ENCODE results near the gene CEP350. TPM values are rescaled to one million over a fixed set of nuclear protein-coding genes. Genes with fewer than 3 reads are reported as not detected.
"Not testable (repeated sequence)": the region's sequence is repeated elsewhere in the genome, so short reads cannot be mapped to it uniquely, and the experiment has no call there.

The CEP350 gene
- total RNA-seq, 2 experiments from 2014 or later = 37.0 to 41.6 TPM

GRCh38 chr1:179976970-179977651, 22.5 kb downstream of the CEP350 start:
- ChIA-PET CTCF (interaction anchor here (0.9 to 1.0 kb wide), 2 partner anchors 22 to 26 kb away, joined by 3 read pairs; partner anchors contain the start of gene CEP350), POLR2A (no interaction called here)

- ChIA-PET CTCF (interaction anchor here (0.9 kb wide), 1 partner anchor 25 kb away, joined by 3 read pairs; no protein-coding TSS in a partner anchor), POLR2A (no interaction called here)
These were observed 23.8 kb downstream of the CEP350 start for GRCh38 chr1:179978199-179979079.

GRCh38 chr1:179984101-179984500, 29.5 kb downstream of the CEP350 start:
- ChIA-PET POLR2A (no interaction called here), CTCF (no interaction called here)

- POLR2A ChIA-PET = no interaction called here
These were observed 30.3 kb downstream of the CEP350 start for GRCh38 chr1:179984942-179985341.

GRCh38 chr1:179990847-179991246, 36.2 kb downstream of the CEP350 start:
- POLR2A ChIA-PET = no interaction called here

More at GRCh38 chr1:179984942-179985341, 30.3 kb downstream of the CEP350 start:
- CTCF ChIA-PET = no interaction called here

DNA sequence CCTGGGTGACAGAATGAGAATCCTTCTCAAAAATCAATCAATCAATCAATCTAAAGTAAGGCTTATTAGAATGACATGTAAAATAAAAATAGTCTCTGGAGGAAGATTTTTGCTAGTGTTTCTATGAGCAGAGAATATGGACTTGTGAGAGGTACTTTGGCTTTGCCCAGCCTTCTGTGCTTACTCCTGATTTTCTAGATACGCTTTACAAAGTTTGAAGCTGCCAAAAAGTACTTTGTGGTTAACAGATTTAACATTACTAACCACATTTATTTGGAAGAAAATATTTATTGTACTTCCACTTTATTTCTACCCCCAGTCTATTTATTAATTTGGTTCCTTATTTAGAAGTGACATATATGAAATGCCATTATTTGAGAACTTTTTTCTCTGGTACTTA, 41.0 kb downstream of the CEP350 start:
- POLR2A ChIA-PET = no interaction called here
- CTCF ChIA-PET = no interaction called here

More at GRCh38 chr1:179990847-179991246, 36.2 kb downstream of the CEP350 start:
- CTCF ChIA-PET = no interaction called here

GRCh38 chr1:179996099-179996498, 41.5 kb downstream of the CEP350 start:
- CTCF ChIA-PET = no interaction called here
- POLR2A ChIA-PET = no interaction called here

- CTCF ChIA-PET = no interaction called here
- POLR2A ChIA-PET = no interaction called here
These were observed 46.0 kb downstream of the CEP350 start for GRCh38 chr1:180000575-180000974.

DNA sequence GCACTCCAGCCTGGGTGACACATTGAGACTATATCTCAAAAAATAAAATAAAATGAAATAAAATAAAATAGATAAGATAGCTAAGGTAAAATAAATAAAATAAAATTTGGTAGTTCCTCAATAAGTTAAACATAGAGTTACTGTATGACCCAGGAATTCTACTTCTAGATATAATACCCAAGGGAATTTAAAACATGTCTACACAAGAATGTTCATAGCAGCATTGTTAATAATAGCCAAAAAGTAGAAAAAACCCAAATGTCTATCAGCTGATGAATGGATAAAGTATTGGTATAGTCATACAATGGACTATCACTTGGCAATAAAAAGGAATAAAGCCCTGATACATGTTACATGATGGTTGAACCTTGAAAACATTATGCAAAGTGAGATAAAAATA, 47.8 kb downstream of the CEP350 start:
- CTCF ChIA-PET = no interaction called here

DNA sequence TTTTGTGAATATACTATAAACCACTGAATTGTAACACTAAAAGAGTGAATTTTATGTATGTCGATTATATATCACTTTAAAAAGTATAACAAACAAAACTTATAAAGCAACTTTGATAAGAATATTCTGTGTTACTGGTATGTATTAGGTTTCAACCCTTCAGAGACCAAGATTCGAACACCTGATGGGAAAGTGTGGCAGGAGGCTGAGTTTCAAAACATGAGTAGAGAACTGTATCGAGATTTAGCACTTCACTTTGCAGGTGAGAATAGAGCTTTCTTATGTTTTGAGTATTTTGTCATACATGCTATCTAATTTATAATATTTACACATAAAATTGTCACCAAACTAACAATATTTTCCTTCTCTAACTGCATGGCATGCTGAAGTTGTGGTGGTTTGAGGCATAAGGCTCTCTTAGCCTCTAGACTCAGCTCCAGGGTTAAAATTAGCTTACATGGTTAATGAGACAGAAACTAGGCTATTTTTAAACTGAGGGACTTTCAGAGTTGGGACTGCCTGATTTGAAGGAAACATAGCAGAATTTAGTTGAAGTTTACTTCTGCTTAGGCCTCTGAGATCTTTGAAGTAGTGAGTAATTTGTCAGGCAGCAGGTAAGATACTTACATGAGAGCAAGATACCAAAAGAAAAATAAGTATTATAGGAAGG, 48.6 kb downstream of the CEP350 start:
- ChIA-PET POLR2A (no interaction called here), CTCF (interaction anchor here (1.0 kb wide), 1 partner anchor 25 kb away, joined by 3 read pairs; no protein-coding TSS in a partner anchor)

More for the DNA sequence above, 47.8 kb downstream of the CEP350 start:
- POLR2A ChIA-PET = no interaction called here

DNA sequence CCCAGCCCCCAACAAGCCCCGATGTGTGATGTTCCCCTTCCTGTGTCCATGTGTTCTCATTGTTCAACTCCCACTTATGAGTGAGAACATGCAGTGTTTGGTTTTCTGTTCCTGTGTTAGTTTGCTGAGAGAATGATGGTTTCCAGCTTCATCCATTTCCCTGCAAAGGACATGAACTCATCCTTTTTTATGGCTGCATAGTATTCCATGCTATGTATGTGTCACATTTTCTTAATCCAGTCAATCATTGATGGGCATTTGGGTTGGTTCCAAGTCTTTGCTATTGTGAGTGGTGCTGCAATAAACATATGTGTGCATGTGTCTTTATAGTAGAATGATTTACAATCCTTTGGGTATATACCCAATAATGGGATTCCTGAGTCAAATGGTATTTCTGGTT, 52.2 kb downstream of the CEP350 start:
- CTCF ChIA-PET, POLR2A ChIA-PET: not testable (repeated sequence)

- ChIA-PET POLR2A (no interaction called here), CTCF (no interaction called here)
These were observed 65.4 kb downstream of the CEP350 start for GRCh38 chr1:180020017-180020416.

DNA sequence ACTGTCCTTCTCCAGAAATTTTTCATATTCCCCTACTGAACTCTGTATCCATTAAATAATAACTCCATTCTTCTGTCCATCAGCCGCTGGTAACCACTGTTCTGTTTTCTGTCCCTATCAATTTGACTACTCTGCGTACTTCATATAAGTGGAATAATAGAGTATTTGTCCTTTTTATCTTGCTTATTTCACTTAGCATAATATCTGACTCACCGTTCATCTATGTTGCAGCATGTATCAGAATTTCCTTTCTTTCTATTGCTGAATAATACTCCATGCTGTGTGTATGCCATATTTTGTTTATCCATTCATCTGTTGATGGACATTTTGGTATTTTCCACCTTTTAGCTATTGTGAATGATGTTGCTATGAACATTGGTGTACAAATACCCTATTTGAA, 71.9 kb downstream of the CEP350 start:
- ChIA-PET POLR2A (no interaction called here), CTCF (no interaction called here)

GRCh38 chr1:180027949-180028445, 73.4 kb downstream of the CEP350 start:
- POLR2A ChIA-PET = no interaction called here
- CTCF ChIA-PET = no interaction called here

GRCh38 chr1:180028864-180029263, 74.3 kb downstream of the CEP350 start:
- POLR2A ChIA-PET = no interaction called here
- CTCF ChIA-PET = no interaction called here

- CTCF ChIA-PET = no interaction called here
- POLR2A ChIA-PET = no interaction called here
These were observed 75.0 kb downstream of the CEP350 start for GRCh38 chr1:180029524-180030135.

DNA sequence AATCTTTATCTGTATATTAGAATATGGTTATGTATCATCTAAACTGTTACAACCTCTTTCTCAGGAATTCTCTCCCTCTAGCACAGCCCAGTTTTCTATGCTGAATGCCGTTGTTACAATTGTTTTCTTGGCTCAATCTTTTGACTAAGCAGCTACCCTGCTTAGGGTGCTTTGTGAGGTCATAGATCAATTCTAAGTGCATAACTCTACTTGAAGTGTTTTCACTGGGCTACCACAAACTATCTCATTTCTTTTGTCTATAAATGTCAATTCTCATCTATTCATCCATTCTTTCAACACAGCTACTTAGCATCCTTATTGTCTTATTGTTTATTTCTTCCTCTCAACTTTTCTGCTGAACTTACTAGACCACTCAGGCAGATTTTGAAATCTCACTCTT, 77.1 kb downstream of the CEP350 start:
- ChIA-PET POLR2A (no interaction called here), CTCF (no interaction called here)

GRCh38 chr1:180033390-180033789, 78.8 kb downstream of the CEP350 start:
- ChIA-PET CTCF (no interaction called here), POLR2A (no interaction called here)

DNA sequence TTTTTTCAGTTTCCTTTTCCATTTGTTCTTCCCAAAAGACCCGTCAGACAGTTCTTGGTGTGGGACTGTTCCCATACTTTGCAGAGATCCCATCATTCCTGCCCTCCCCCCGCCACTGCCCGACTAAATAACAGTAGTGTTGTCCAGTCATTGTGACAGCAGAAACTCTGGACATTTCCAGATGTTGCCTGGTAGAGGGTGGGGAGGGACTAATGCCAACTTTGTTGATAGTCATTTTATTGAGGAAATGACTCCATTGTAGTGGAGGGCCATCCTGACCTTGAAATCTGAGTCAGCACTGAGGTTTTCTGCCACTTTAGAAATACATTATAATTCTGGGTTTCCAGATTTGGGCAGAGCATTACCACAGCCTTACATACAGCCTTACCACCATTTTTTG, 85.4 kb downstream of the CEP350 start:
- ChIA-PET CTCF (no interaction called here), POLR2A (no interaction called here)

GRCh38 chr1:180041582-180041981, 87.0 kb downstream of the CEP350 start:
- ChIA-PET CTCF (interaction anchor here (0.6 kb wide), 2 partner anchors 181 to 206 kb away, joined by 3 read pairs; no protein-coding TSS in a partner anchor), POLR2A (no interaction called here)
